ENCODE measurements around the gene ZNF593. TPM values are rescaled to one million over a fixed set of nuclear protein-coding genes. Genes with fewer than 3 reads are reported as not detected.

Gene ZNF593
- total and polyA plus RNA-seq, 7 donors: 16.3 to 114 (median 37.2) TPM

GRCh38 chr1:26160527-26161414, 8.9 kb upstream of the ZNF593 start:
- no peak for DNase-seq
- intact Hi-C loops (cut with DNase I): loop anchor here (5.0 to 10.0 kb wide), 2 partner anchors 123 to 164 kb away; no protein-coding TSS in a partner anchor
- WGBS, 2 donors: 54 to 65% methylated on average over 18 of the region's 18 CpGs
- Histone ChIP-seq H3K27ac (peak overlapping the region in 3 of 4 donors; percentile 45 to 68 (median 55)), H3K4me1 (peaks cover 0 to 28% (median 19%) of the 10 kb centered on the region in 4 donors), H3K9me3 (no peaks in the 10 kb centered on the region), H3K36me3 (no peaks in the 10 kb centered on the region), H3K27me3 (peaks cover 7 to 24% (median 16%) of the 10 kb centered on the region in 3 donors), H3K4me3 (peak overlapping the region; percentile 29 to 59 (median 54))
- TF ChIP-seq EP300 (IDR thresholded peaks at IDR 0.05) (no peak), POLR2A (IDR thresholded peaks at IDR 0.05) (no peak), CTCF (IDR thresholded peaks at IDR 0.05) (no peak), POLR2AphosphoS5 (IDR thresholded peaks at IDR 0.05) (no peak)

DNA sequence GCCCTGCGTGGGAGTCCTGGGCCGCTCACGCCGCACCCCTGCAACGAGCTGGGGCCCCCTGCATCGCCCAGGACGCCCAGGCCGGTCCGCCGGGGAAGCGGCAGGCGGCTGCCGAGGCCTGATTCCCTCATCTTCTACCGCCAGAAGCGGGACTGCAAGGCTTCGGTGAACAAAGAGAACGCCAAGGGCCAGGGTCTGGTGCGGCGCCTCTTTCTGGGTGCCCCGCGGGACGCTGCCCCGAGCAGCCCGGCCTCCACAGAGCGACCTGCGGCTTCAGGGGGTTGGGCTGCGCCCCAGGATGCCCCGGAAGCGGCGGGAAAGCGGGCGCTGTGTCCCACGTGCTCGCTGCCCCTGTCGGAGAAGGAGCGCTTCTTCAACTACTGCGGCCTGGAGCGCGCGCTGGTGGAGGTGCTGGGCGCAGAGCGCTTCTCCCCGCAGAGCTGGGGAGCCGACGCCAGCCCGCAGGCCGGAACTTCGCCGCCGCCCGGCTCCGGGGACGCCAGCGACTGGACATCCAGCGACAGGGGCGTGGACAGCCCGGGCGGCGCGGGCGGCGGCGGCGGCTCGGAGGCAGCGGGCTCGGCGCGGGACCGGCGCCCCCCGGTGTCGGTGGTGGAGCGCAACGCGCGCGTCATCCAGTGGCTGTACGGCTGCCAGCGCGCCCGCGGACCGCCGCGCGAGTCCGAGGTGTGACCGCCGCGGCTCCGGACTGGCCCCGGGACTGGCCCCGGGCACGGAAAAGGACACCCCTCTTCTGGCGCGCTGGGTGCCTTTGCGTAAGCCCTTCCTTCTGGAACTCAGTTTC, 8.1 kb upstream of the ZNF593 start:
- H3K4me1 ChIP-seq: peaks cover 0 to 28% (median 19%) of the 10 kb centered on the region in 4 donors
- H3K27me3 ChIP-seq: peaks cover 4 to 16% (median 10%) of the 10 kb centered on the region in 3 donors
- WGBS, 2 donors: 2% methylated on average over 98 of the region's 98 CpGs
- no peak for DNase-seq
- H3K4me3 ChIP-seq: peak overlapping the region; percentile 29 to 59 (median 54)
- peak overlapping the region; percentile 34 to 68 (median 50) for H3K27ac ChIP-seq
- intact Hi-C loops (cut with DNase I): loop anchor here (5.0 to 10.0 kb wide), 2 partner anchors 124 to 163 kb away; no protein-coding TSS in a partner anchor
- no peaks in the 10 kb centered on the region for H3K36me3 ChIP-seq
- no peaks in the 10 kb centered on the region for H3K9me3 ChIP-seq
- no peak for TF ChIP-seq POLR2AphosphoS5 (IDR thresholded peaks at IDR 0.05)
- TF ChIP-seq POLR2A (IDR thresholded peaks at IDR 0.05): no peak
- no peak for TF ChIP-seq EP300 (IDR thresholded peaks at IDR 0.05)
- TF ChIP-seq CTCF (IDR thresholded peaks at IDR 0.05): no peak

DNA sequence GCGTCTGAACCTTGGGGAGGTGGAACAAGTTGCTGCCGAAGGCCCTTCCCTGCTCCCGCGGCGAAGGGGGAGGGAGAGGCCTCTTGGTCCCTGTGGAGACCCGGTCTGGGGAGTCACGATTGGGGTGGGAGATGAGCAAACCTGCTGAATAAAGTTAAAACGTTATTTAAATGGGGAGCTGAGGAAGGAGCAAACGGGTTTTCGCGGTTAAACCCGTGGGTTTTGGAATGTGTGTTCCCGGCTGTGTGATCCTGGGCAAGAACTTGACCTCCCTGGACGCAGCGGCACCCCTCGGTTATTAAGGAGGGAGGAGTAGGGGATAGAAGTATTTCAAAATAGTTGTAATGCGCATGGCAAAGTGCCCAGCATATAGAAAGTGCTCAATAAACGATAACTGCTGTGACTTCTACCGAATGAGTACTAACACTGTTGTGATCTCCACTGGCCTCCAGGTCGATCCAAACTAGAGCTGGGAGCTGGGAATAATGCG, 7.4 kb upstream of the ZNF593 start:
- Histone ChIP-seq H3K27me3 (peaks cover 0 to 9% (median 5%) of the 10 kb centered on the region in 3 donors), H3K36me3 (no peaks in the 10 kb centered on the region), H3K27ac (peak overlapping the region; percentile 34 to 68 (median 50)), H3K4me3 (peak overlapping the region; percentile 21 to 59 (median 54)), H3K9me3 (no peaks in the 10 kb centered on the region), H3K4me1 (peaks cover 0 to 28% (median 19%) of the 10 kb centered on the region in 4 donors)
- WGBS, 2 donors: 17 to 27% methylated on average over 21 of the region's 21 CpGs
- intact Hi-C loops (cut with DNase I): loop anchor here (5.0 to 10.0 kb wide), 2 partner anchors 125 to 163 kb away; no protein-coding TSS in a partner anchor
- DNase-seq: no peak
- no peak for TF ChIP-seq POLR2A (IDR thresholded peaks at IDR 0.05)
- TF ChIP-seq CTCF (IDR thresholded peaks at IDR 0.05): no peak
- no peak for TF ChIP-seq EP300 (IDR thresholded peaks at IDR 0.05)
- no peak for TF ChIP-seq POLR2AphosphoS5 (IDR thresholded peaks at IDR 0.05)

DNA sequence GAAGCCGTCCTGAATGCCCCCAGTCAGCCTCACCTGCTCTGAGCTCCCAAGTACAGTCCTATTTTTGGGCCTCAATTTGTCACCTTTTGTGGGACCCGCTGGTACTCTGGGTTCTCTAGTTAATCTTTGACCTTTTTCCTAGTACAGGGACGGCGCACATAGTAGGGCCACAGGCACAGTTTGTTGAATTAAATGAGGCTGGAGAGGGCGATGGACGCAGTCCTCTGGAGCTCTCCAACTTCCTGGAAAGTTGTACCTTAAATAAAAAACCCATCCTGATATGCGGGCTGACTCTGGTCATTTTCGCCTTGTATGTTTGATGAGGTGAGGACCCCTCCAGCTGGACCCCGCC, 6.0 kb upstream of the ZNF593 start:
- H3K4me3 ChIP-seq: peak overlapping the region in 3 of 4 donors; percentile 46 to 51 (median 50)
- H3K9me3 ChIP-seq: no peaks in the 10 kb centered on the region
- H3K4me1 ChIP-seq: peaks cover 0 to 28% (median 19%) of the 10 kb centered on the region in 4 donors
- no peak for DNase-seq
- no peaks in the 10 kb centered on the region for H3K36me3 ChIP-seq
- WGBS, 2 donors: 29 to 50% methylated on average over 9 of the region's 9 CpGs
- no peaks in the 10 kb centered on the region for H3K27me3 ChIP-seq
- intact Hi-C loops (cut with DNase I): loop anchor here (1.0 to 10.0 kb wide), 3 partner anchors 58 to 161 kb away; no protein-coding TSS in a partner anchor
- peak overlapping the region in 2 of 4 donors; percentile 33 to 68 for H3K27ac ChIP-seq
- TF ChIP-seq CTCF (IDR thresholded peaks at IDR 0.05) (no peak), POLR2AphosphoS5 (IDR thresholded peaks at IDR 0.05) (no peak), POLR2A (IDR thresholded peaks at IDR 0.05) (no peak), EP300 (IDR thresholded peaks at IDR 0.05) (no peak)

All from sigmoid colon (tissue), 7 donors.